ENCODE data around the gene TP53BP1.

Gene TP53BP1

DNA sequence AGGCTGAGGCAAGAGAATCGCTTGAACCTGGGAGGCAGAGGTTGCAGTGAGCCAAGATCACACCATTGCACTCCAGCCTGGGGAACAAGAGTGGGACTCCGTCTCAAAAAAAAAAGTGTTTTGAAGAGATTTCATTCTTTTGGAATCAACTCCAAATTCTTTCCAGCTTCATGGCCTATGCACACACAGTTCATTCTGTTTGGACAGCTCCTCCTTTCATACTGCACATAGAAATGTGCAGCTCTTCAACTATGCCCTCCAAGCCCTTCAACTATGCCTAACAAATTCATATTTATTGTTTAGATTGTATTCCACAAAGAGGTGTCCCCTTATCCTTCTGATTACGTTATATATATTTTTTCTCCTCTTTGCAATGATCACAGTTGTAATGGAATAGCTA lies 4.2 kb downstream of the TP53BP1 start:
- Histone ChIP-seq H3K79me1 (replicated peaks; ENCODE audit: low read length, poor library complexity, severe bottlenecking) (peaks cover 21% of the 10 kb centered on the region), H3K4me2 (ENCODE audit: low read length, poor library complexity, severe bottlenecking) (no peak overlapping the region), H2AFZ (ENCODE audit: low read depth, low read length) (no peak overlapping the region), H2BK15ac (ENCODE audit: low read depth, poor library complexity, severe bottlenecking) (no peak overlapping the region), H3K9ac (ENCODE audit: low read length) (no peak overlapping the region), H3K14ac (ENCODE audit: low read length in 2 of 2) (no peak overlapping the region), H3K4ac (ENCODE audit: low read depth in 1 of 2, low read length in 2 of 2) (no peak overlapping the region), H4K91ac (ENCODE audit: low read length) (no peak overlapping the region), H2BK5ac (ENCODE audit: low read depth, low read length, poor library complexity, severe bottlenecking) (no peak overlapping the region), H3K4me3 (ENCODE audit: insufficient read depth in 1 of 2, low read depth in 1 of 2, low read length in 2 of 2) (no peak overlapping the region), H3K36me3 (ENCODE audit: control insufficient read depth in 1 of 2, insufficient read depth in 2 of 2, low read depth in 1 of 2, low read length in 2 of 2) (peaks cover 17 to 71% of the 10 kb centered on the region in 2 experiments), H3K18ac (ENCODE audit: low read depth in 1 of 2, low read length in 2 of 2) (no peak overlapping the region), H2BK120ac (ENCODE audit: low read depth, low read length) (no peak overlapping the region), H3K27me3 (ENCODE audit: control insufficient read depth in 1 of 2, insufficient read depth in 1 of 2, low read length in 2 of 2) (no peaks in the 10 kb centered on the region), H3K9me3 (ENCODE audit: control insufficient read depth, low read length) (no peaks in the 10 kb centered on the region), H2BK12ac (ENCODE audit: low read length in 2 of 2) (no peak overlapping the region), H2AK5ac (ENCODE audit: low read length, severe bottlenecking) (no peak overlapping the region), H3K23ac (ENCODE audit: low read length in 2 of 2) (no peak overlapping the region), H4K8ac (ENCODE audit: low read length) (no peak overlapping the region), H3K27ac (ENCODE audit: low read length, poor library complexity, severe bottlenecking) (no peak overlapping the region), H3K4me1 (ENCODE audit: control insufficient read depth, insufficient read depth, low read depth, low read length) (no peaks in the 10 kb centered on the region)
- WGBS: 93% methylated on average over 2 of the region's 3 CpGs
- no peak for DNase-seq

DNA sequence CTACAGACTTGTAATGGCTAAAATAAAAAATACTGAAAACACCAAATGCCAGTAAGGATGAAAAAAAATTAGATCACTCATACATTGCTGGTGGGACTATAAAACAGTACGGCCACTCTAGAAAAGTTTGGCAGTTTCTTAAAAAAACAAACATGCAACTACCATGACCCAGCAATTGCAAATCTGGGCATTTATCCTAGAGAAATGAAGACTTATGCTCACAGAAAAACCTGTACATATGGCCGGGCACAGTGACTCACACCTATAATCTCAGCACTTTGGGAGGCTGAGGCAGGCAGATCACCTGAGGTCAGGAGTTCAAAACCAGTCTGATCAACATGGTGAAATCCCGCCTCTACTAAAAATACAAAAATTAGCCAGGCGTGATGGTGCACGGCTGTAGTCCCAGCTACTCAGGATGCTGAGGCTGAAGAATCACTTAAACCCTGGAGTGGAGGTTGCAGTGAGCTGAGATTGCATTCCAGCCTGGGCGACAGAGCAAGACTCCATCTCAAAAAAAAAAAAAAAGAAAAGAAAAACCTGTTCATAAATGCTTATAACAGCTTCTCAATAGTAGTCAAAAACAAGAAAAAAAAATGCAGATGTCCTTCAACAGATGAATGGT lies 5.6 kb downstream of the TP53BP1 start:
- no peak overlapping the region for H2BK5ac ChIP-seq (ENCODE audit: low read depth, low read length, poor library complexity, severe bottlenecking)
- no peak for DNase-seq
- no peak overlapping the region for H2AK5ac ChIP-seq (ENCODE audit: low read length, severe bottlenecking)
- no peak overlapping the region for H2BK120ac ChIP-seq (ENCODE audit: low read depth, low read length)
- no peak overlapping the region for H2AFZ ChIP-seq (ENCODE audit: low read depth, low read length)
- no peak overlapping the region for H3K14ac ChIP-seq (ENCODE audit: low read length in 2 of 2)
- H3K4ac ChIP-seq (ENCODE audit: low read depth in 1 of 2, low read length in 2 of 2): no peak overlapping the region
- H3K9ac ChIP-seq (ENCODE audit: low read length): no peak overlapping the region
- no peak overlapping the region for H4K91ac ChIP-seq (ENCODE audit: low read length)
- no peak overlapping the region for H3K18ac ChIP-seq (ENCODE audit: low read depth in 1 of 2, low read length in 2 of 2)
- no peak overlapping the region for H2BK15ac ChIP-seq (ENCODE audit: low read depth, poor library complexity, severe bottlenecking)
- WGBS: 93% methylated on average over 5 of the region's 6 CpGs
- H3K4me1 ChIP-seq (ENCODE audit: control insufficient read depth, insufficient read depth, low read depth, low read length): no peaks in the 10 kb centered on the region
- peaks cover 21 to 79% of the 10 kb centered on the region in 2 experiments for H3K36me3 ChIP-seq (ENCODE audit: control insufficient read depth in 1 of 2, insufficient read depth in 2 of 2, low read depth in 1 of 2, low read length in 2 of 2)
- no peaks in the 10 kb centered on the region for H3K27me3 ChIP-seq (ENCODE audit: control insufficient read depth in 1 of 2, insufficient read depth in 1 of 2, low read length in 2 of 2)
- H3K23ac ChIP-seq (ENCODE audit: low read length in 2 of 2): no peak overlapping the region
- H2BK12ac ChIP-seq (ENCODE audit: low read length in 2 of 2): no peak overlapping the region
- H3K27ac ChIP-seq (ENCODE audit: low read length, poor library complexity, severe bottlenecking): no peak overlapping the region
- no peak overlapping the region for H3K4me2 ChIP-seq (ENCODE audit: low read length, poor library complexity, severe bottlenecking)
- H4K8ac ChIP-seq (ENCODE audit: low read length): no peak overlapping the region
- H3K4me3 ChIP-seq (ENCODE audit: insufficient read depth in 1 of 2, low read depth in 1 of 2, low read length in 2 of 2): no peak overlapping the region
- peaks cover 17% of the 10 kb centered on the region for H3K79me1 ChIP-seq (replicated peaks; ENCODE audit: low read length, poor library complexity, severe bottlenecking)
- no peaks in the 10 kb centered on the region for H3K9me3 ChIP-seq (ENCODE audit: control insufficient read depth, low read length)

DNA sequence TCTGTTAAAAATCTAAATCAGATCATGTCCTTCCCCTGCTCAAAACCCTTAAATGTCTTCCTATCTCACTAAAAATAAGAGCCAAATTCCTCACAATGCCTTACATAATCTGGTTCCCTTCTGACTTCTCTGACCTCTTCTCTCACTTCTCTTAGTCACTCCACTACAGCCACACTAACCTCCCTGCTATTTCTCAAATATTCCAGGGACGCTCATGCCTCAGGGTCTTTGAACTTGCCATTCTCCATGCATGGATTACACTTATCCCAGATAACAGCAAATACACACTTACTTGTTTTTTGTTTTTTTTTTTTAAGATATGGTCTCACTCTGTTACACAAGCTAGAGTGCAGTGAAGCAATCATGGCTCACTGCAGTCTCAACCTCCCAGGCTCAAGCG lies 8.5 kb downstream of the TP53BP1 start:
- Histone ChIP-seq H2BK15ac (ENCODE audit: low read depth, poor library complexity, severe bottlenecking) (no peak overlapping the region), H3K4me3 (ENCODE audit: insufficient read depth in 1 of 2, low read depth in 1 of 2, low read length in 2 of 2) (no peak overlapping the region), H3K9ac (ENCODE audit: low read length) (peak overlapping the region; percentile 18), H3K27me3 (ENCODE audit: control insufficient read depth in 1 of 2, insufficient read depth in 1 of 2, low read length in 2 of 2) (no peaks in the 10 kb centered on the region), H2AFZ (ENCODE audit: low read depth, low read length) (no peak overlapping the region), H2BK120ac (ENCODE audit: low read depth, low read length) (no peak overlapping the region), H3K79me1 (replicated peaks; ENCODE audit: low read length, poor library complexity, severe bottlenecking) (peaks cover 25% of the 10 kb centered on the region), H3K36me3 (ENCODE audit: control insufficient read depth in 1 of 2, insufficient read depth in 2 of 2, low read depth in 1 of 2, low read length in 2 of 2) (peaks cover 32 to 74% of the 10 kb centered on the region in 2 experiments), H3K4me1 (ENCODE audit: control insufficient read depth, insufficient read depth, low read depth, low read length) (no peaks in the 10 kb centered on the region), H3K14ac (ENCODE audit: low read length in 2 of 2) (no peak overlapping the region), H2BK12ac (ENCODE audit: low read length in 2 of 2) (no peak overlapping the region), H3K27ac (ENCODE audit: low read length, poor library complexity, severe bottlenecking) (no peak overlapping the region), H2BK5ac (ENCODE audit: low read depth, low read length, poor library complexity, severe bottlenecking) (no peak overlapping the region), H3K4me2 (ENCODE audit: low read length, poor library complexity, severe bottlenecking) (no peak overlapping the region), H3K23ac (ENCODE audit: low read length in 2 of 2) (no peak overlapping the region), H3K4ac (ENCODE audit: low read depth in 1 of 2, low read length in 2 of 2) (no peak overlapping the region), H4K91ac (ENCODE audit: low read length) (no peak overlapping the region), H4K8ac (ENCODE audit: low read length) (no peak overlapping the region), H2AK5ac (ENCODE audit: low read length, severe bottlenecking) (no peak overlapping the region), H3K9me3 (ENCODE audit: control insufficient read depth, low read length) (no peaks in the 10 kb centered on the region), H3K18ac (ENCODE audit: low read depth in 1 of 2, low read length in 2 of 2) (no peak overlapping the region)
- 93% methylated on average over 2 of the region's 2 CpGs for WGBS
- DNase-seq: peak; percentile 20

DNA sequence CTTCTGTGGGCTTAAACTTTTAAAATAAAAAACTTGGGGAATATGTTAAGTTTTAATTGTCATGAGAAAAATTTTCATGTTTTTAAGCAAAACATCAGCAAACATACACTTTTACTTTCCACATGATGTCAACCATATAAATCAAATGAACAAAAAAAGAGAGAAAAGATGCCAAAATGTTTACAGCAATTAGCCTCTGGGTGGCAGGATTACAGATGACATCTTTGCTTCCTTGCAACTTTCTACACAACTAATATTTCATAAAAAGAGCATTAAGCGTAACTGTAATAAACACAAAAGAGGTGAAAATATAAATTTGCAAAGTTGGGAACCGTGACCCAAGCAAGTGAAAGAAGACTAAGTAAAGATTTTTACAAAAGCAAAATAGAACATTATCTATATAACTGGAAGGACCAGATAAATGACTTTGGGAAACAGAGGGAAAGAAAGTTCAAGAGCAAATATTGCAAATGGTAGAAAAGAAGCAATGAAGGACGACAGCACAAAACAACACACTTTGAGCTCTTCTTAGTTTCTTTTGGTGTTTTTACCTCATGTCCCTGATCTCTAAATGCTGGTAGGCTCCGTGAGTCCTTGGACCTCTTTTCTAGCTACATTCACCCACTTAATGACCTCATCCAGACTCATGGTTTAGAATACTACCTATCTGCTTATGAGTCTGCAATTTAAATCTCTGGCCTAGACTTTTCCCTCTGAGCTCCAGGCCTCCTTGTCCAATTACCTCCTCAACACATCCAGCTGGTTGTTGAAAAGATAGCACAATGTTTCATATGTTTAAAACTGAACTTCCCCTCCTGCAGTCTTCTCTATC lies 9.4 kb downstream of the TP53BP1 start:
- H2BK5ac ChIP-seq (ENCODE audit: low read depth, low read length, poor library complexity, severe bottlenecking): no peak overlapping the region
- peaks cover 26% of the 10 kb centered on the region for H3K79me1 ChIP-seq (replicated peaks; ENCODE audit: low read length, poor library complexity, severe bottlenecking)
- DNase-seq: peak; percentile 50
- no peak overlapping the region for H3K4ac ChIP-seq (ENCODE audit: low read depth in 1 of 2, low read length in 2 of 2)
- no peak overlapping the region for H2AFZ ChIP-seq (ENCODE audit: low read depth, low read length)
- peaks cover 36 to 74% of the 10 kb centered on the region in 2 experiments for H3K36me3 ChIP-seq (ENCODE audit: control insufficient read depth in 1 of 2, insufficient read depth in 2 of 2, low read depth in 1 of 2, low read length in 2 of 2)
- H3K23ac ChIP-seq (ENCODE audit: low read length in 2 of 2): no peak overlapping the region
- no peaks in the 10 kb centered on the region for H3K4me1 ChIP-seq (ENCODE audit: control insufficient read depth, insufficient read depth, low read depth, low read length)
- no peak overlapping the region for H2BK12ac ChIP-seq (ENCODE audit: low read length in 2 of 2)
- H3K9ac ChIP-seq (ENCODE audit: low read length): peak overlapping the region; percentile 18
- no peaks in the 10 kb centered on the region for H3K9me3 ChIP-seq (ENCODE audit: control insufficient read depth, low read length)
- no peak overlapping the region for H4K8ac ChIP-seq (ENCODE audit: low read length)
- H2BK15ac ChIP-seq (ENCODE audit: low read depth, poor library complexity, severe bottlenecking): no peak overlapping the region
- no peak overlapping the region for H3K14ac ChIP-seq (ENCODE audit: low read length in 2 of 2)
- H3K4me3 ChIP-seq (ENCODE audit: insufficient read depth in 1 of 2, low read depth in 1 of 2, low read length in 2 of 2): no peak overlapping the region
- 95% methylated on average over 2 of the region's 4 CpGs for WGBS
- H2AK5ac ChIP-seq (ENCODE audit: low read length, severe bottlenecking): no peak overlapping the region
- H2BK120ac ChIP-seq (ENCODE audit: low read depth, low read length): no peak overlapping the region
- H3K18ac ChIP-seq (ENCODE audit: low read depth in 1 of 2, low read length in 2 of 2): no peak overlapping the region
- H3K27me3 ChIP-seq (ENCODE audit: control insufficient read depth in 1 of 2, insufficient read depth in 1 of 2, low read length in 2 of 2): no peaks in the 10 kb centered on the region
- H3K4me2 ChIP-seq (ENCODE audit: low read length, poor library complexity, severe bottlenecking): no peak overlapping the region
- no peak overlapping the region for H3K27ac ChIP-seq (ENCODE audit: low read length, poor library complexity, severe bottlenecking)
- no peak overlapping the region for H4K91ac ChIP-seq (ENCODE audit: low read length)
